Hepatocyte (in vitro differentiated cells): ENCODE results near the gene GFY. TPM values are rescaled to one million over a fixed set of nuclear protein-coding genes. Genes with fewer than 3 reads are reported as not detected.

Experiments
- DNase-seq: peaks from one replicate; pipeline ENCODE4 v3.0.0-alpha.2; 2016; ENCODE audit warnings: low spot score
- H2AFZ ChIP-seq: fragments of 200-600 bp; sonication (generic); 2 replicates; pipeline ENCODE4 v1.6.0; 2016; ENCODE audit warnings: antibody characterized with exemption, mild to moderate bottlenecking
- H3K27ac ChIP-seq: fragments of 200-600 bp; sonication (generic); 2 replicates; pipeline ENCODE4 v1.5.1; 2016; ENCODE audit warnings: mild to moderate bottlenecking
- H3K27me3 ChIP-seq: fragments of 200-600 bp; sonication (generic); 2 replicates; pipeline ENCODE4 v1.6.1; 2016
- H3K36me3 ChIP-seq: fragments of 200-600 bp; sonication (generic); replicated peaks from 2 replicates; pipeline ENCODE4 v1.5.1; 2016; ENCODE audit warnings: low read depth; ENCODE audit not compliant: insufficient read depth
- H3K4me1 ChIP-seq: fragments of 200-600 bp; sonication (generic); 2 replicates; pipeline ENCODE4 v1.5.1; 2016; ENCODE audit warnings: mild to moderate bottlenecking, moderate library complexity; ENCODE audit not compliant: insufficient read depth
- H3K4me2 ChIP-seq: fragments of 200-600 bp; sonication (generic); 2 replicates; pipeline ENCODE4 v1.6.0; 2016
- H3K4me3 ChIP-seq: fragments of 200-600 bp; sonication (generic); 2 replicates; pipeline ENCODE4 v1.5.1; 2016; ENCODE audit warnings: mild to moderate bottlenecking
- H3K79me2 ChIP-seq: fragments of 200-600 bp; sonication (generic); 2 replicates; pipeline ENCODE4 v1.6.0; 2017; ENCODE audit warnings: mild to moderate bottlenecking
- H3K9me2 ChIP-seq: fragments of 200-600 bp; sonication (generic); replicated peaks from 2 replicates; pipeline ENCODE4 v1.6.0; 2017; ENCODE audit warnings: mild to moderate bottlenecking; ENCODE audit not compliant: insufficient read depth
- H3K9me3 ChIP-seq: fragments of 200-600 bp; sonication (generic); 2 replicates; pipeline ENCODE4 v1.5.1; 2016; ENCODE audit warnings: low read depth, mild to moderate bottlenecking
- H4K20me1 ChIP-seq: fragments of 200-600 bp; sonication (generic); 2 replicates; pipeline ENCODE4 v1.6.0; 2016; ENCODE audit warnings: mild to moderate bottlenecking; ENCODE audit not compliant: insufficient read depth, poor library complexity, severe bottlenecking
- EZH2 ChIP-seq: fragments of 200-600 bp; sonication (generic); IDR thresholded peaks from 2 replicates; pipeline ENCODE4 v1.6.1; 2016; ENCODE audit warnings: antibody characterized with exemption, mild to moderate bottlenecking, borderline replicate concordance
- EZH2phosphoT487 ChIP-seq: fragments of 200-600 bp; sonication (generic); IDR thresholded peaks from one replicate; pipeline ENCODE4 v1.6.1; 2018; ENCODE audit warnings: antibody characterized with exemption, mild to moderate bottlenecking, low read depth, moderate library complexity; ENCODE audit not compliant: unreplicated experiment, severe bottlenecking
- WGBS: methylation state at CpG from one replicate; pipeline ENCODE4 v1.1.6; 2016; ENCODE audit warnings: low lambda C conversion rate; ENCODE audit errors: missing lambda C conversion rate; 5-methylcytosine and 5-hydroxymethylcytosine counted together
- polyA plus RNA-seq: library from polyadenylated mRNA; unstranded; fragments of >200 nt; fragmentation: Nextera tagmentation; extraction: Ambion mirVana; gene quantifications from 2 replicates; pipeline ENCODE4 v1.2.1, GENCODE V29; 2016
- total RNA-seq: library from RNA; depleted of rRNA; stranded (reverse); fragments of >200 nt; gene quantifications from 2 replicates; pipeline ENCODE4 v1.2.3, GENCODE V29; 2014
- TF ChIP-seq, protein P1 (sequence below): fragments of 200-600 bp; sonication (generic); IDR thresholded peaks from 2 replicates; pipeline ENCODE4 v1.5.1; 2016; ENCODE audit warnings: antibody characterized with exemption, mild to moderate bottlenecking; ENCODE audit not compliant: poor library complexity

GFY gene
- total and polyA plus RNA-seq, 2 experiments from 2014 or later, result not detected

DNA sequence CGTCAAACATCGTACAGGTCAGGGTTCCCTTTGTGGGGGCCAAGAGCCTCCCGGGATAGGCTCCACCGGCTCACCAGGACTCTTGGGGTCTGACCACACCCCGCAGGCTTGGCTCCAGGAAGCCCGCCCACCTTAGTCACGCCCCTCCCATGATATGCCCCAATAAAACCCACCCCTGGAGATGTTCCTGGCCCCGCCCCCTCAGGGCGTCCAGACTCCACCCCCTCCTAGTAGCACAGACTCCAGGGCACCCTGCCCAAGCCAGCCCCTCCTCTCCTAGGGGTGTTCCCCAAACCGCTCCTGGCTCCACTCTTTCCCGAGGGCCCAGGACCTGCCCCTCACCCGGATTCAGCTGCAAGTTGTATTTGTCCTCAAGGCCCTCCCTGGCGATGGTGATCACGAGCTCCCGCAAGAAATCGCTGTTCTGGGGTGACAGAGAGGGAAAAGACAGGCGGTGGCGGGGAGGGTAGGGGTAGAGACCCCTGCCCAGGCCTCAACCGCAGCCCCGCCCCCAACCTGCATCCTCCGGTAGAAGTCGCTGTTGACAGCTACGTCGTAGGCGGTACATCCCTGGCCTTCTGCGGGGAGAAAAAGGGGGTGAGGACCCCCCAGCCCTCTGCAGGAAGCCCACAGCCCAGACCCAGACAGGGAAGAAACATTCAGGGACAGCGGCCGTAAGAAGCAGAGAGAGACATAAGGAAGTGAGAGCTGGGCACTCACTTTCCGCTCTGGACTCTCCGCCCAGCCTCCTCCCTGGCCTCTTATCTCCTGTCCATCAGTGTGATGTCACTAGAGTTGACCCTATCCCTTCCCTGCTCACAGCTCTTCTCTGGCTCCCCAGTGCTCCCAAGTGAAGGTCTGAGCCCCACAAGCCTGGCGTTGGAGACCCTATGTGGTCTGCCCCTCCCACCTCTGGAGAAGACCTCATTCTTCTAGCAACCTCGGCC lies 22.6 kb downstream of the GFY start:
- TF ChIP-seq EZH2 (no peak), EZH2phosphoT487 (no peak)
- TF ChIP-seq, protein P1, sequence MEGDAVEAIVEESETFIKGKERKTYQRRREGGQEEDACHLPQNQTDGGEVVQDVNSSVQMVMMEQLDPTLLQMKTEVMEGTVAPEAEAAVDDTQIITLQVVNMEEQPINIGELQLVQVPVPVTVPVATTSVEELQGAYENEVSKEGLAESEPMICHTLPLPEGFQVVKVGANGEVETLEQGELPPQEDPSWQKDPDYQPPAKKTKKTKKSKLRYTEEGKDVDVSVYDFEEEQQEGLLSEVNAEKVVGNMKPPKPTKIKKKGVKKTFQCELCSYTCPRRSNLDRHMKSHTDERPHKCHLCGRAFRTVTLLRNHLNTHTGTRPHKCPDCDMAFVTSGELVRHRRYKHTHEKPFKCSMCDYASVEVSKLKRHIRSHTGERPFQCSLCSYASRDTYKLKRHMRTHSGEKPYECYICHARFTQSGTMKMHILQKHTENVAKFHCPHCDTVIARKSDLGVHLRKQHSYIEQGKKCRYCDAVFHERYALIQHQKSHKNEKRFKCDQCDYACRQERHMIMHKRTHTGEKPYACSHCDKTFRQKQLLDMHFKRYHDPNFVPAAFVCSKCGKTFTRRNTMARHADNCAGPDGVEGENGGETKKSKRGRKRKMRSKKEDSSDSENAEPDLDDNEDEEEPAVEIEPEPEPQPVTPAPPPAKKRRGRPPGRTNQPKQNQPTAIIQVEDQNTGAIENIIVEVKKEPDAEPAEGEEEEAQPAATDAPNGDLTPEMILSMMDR, result no peak
- no peak for DNase-seq
- Histone ChIP-seq H3K9me3 (no peaks in the 10 kb centered on the region), H3K4me3 (no peak overlapping the region), H3K9me2 (no peaks in the 10 kb centered on the region), H3K79me2 (peaks cover 13% of the 10 kb centered on the region), H3K4me2 (no peak overlapping the region), H3K4me1 (no peaks in the 10 kb centered on the region), H3K27ac (no peak overlapping the region), H3K36me3 (no peaks in the 10 kb centered on the region), H3K27me3 (no peaks in the 10 kb centered on the region), H2AFZ (no peak overlapping the region), H4K20me1 (no peaks in the 10 kb centered on the region)
- 94% methylated on average over 27 of the region's 32 CpGs for WGBS

DNA sequence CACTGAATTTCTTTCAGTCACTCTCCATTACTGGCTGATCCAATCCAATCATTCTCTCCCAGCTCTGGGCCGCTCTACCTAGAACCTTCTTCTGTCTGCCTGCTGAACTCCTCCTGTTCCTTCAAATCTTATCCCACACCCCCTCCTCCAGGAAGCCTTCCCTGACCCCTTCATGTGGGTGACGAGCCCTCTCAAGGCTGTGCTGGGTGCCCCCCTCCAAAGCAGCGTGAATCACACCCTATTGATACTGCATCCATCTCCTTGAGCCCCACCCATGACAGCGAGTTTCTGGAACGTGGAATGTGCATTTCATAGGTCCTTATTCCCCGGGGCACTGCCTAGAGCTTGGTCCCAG lies 23.2 kb downstream of the GFY start:
- H3K79me2 ChIP-seq, result peaks cover 13% of the 10 kb centered on the region
- WGBS, result 99% methylated on average over 6 of the region's 6 CpGs
- no peaks in the 10 kb centered on the region for H4K20me1 ChIP-seq
- no peak overlapping the region for H2AFZ ChIP-seq
- no peak overlapping the region for H3K4me3 ChIP-seq
- H3K4me2 ChIP-seq, result no peak overlapping the region
- no peaks in the 10 kb centered on the region for H3K27me3 ChIP-seq
- H3K36me3 ChIP-seq, result no peaks in the 10 kb centered on the region
- H3K4me1 ChIP-seq, result no peaks in the 10 kb centered on the region
- H3K9me2 ChIP-seq, result no peaks in the 10 kb centered on the region
- no peaks in the 10 kb centered on the region for H3K9me3 ChIP-seq
- TF ChIP-seq, protein P1, result no peak
- no peak for TF ChIP-seq EZH2
- TF ChIP-seq EZH2phosphoT487, result no peak
- DNase-seq, result no peak
- no peak overlapping the region for H3K27ac ChIP-seq

DNA sequence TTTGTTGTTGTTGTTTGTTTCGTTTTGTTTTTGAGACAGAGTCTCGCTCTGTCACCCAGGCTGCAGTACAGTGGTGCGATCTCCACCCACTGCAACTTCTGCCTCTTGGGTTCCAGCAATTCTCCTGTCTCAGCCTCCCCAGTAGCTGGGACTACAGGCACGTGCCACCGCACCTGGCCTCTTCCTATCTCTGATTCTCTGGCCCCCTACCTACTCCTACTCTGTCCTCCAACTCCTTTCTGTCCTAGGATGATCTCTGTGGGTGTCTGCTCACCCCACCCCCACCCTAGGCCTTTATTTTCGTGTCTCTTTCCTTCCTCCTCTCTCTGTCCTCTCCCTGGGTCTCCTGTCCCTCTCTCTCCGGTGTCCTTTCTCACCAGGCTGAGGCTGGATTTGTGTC lies 25.2 kb downstream of the GFY start:
- no peaks in the 10 kb centered on the region for H3K9me2 ChIP-seq
- no peak for TF ChIP-seq EZH2
- no peaks in the 10 kb centered on the region for H4K20me1 ChIP-seq
- no peaks in the 10 kb centered on the region for H3K27me3 ChIP-seq
- 95% methylated on average over 6 of the region's 7 CpGs for WGBS
- peaks cover 7% of the 10 kb centered on the region for H3K4me1 ChIP-seq
- H2AFZ ChIP-seq, result no peak overlapping the region
- no peak overlapping the region for H3K27ac ChIP-seq
- H3K4me2 ChIP-seq, result peak overlapping the region; percentile 81
- peaks cover 23% of the 10 kb centered on the region for H3K79me2 ChIP-seq
- no peak for DNase-seq
- H3K4me3 ChIP-seq, result no peak overlapping the region
- H3K36me3 ChIP-seq, result no peaks in the 10 kb centered on the region
- no peaks in the 10 kb centered on the region for H3K9me3 ChIP-seq

DNA sequence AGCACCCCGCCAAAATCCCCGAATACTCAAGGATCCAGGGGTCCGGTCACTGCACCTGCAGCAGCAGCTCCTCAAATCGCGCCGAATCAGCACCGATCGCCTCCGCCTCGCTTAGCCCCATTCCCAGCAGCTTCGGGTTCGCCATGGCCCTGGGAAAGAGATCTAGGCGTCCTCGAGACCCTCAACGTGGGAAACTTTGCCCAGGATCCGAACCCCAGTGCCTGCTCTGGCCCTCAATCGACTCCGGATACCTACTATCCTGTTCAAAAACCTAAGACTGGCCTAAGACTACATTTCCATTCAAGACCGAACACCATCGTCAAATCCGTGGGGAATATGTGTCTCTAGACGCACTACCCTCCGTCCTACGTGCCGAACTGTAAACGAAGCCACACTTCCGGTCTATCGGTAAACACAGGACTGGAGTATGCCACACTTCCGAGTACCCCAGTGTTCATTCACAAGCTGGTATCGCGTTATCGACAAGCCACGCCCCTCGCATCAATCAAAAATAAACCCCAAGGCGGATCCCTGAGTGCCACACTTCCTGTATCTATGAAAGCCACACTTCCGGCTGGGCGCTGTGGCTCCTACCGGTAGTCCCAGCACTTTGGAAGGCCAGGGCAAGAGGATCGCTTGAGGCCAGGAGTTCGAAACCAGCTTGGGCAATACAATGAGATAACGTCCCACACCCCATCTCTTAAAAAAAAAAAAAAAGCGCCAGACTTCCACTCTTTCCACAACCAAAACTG lies 26.4 kb downstream of the GFY start, which contains the start of gene PIH1D1:
PIH1D1 (minus strand) TSS at position 385 of the 752 bp plus-strand sequence; CDS start at position 145, 240 bp downstream.
- Histone ChIP-seq H3K9me2 (no peaks in the 10 kb centered on the region), H3K27me3 (no peaks in the 10 kb centered on the region), H3K36me3 (no peaks in the 10 kb centered on the region), H4K20me1 (no peaks in the 10 kb centered on the region), H3K79me2 (peaks cover 23% of the 10 kb centered on the region), H3K4me3 (peak within 1 kb of the TSS; percentile 73), H3K27ac (peak within 1 kb of the TSS; percentile 87), H3K4me2 (peak within 1 kb of the TSS; percentile 81), H2AFZ (peak within 1 kb of the TSS; percentile 58), H3K4me1 (peaks cover 7% of the 10 kb centered on the region), H3K9me3 (no peaks in the 10 kb centered on the region)
- WGBS, result 2% methylated on average over 42 of the region's 42 CpGs
- DNase-seq, result peak; percentile 99
- TF ChIP-seq EZH2 (no peak), EZH2phosphoT487 (no peak)
- TF ChIP-seq, protein P1, result no peak
